H1 (cell line): Measurements from ENCODE around the gene MARK1. TPM values are rescaled to one million over a fixed set of nuclear protein-coding genes. Genes with fewer than 3 reads are reported as not detected.

ENCODE experiments used
- CTCF ChIA-PET: fragments of 300-600 bp; sonication (Branson Sonifier 250); formaldehyde crosslinking; loops from one replicate; lab custom pipeline; 2021; ENCODE audit not compliant: partially characterized antibody; lab: Charles Lee
- POLR2A ChIA-PET: fragments of 300-600 bp; sonication (Branson Sonifier 250); formaldehyde crosslinking; loops from one replicate; lab custom pipeline; 2021; ENCODE audit warnings: inconsistent platforms; ENCODE audit not compliant: partially characterized antibody; lab: Charles Lee
- DNase-seq, 2 experiments: peaks; one replicate each; pipeline versions ENCODE4 v3.0.0 to v3.0.0-alpha.2; 2010 to 2022; ENCODE audit warnings: low spot score in 2 of 2, low read depth in 1 of 2, mixed read lengths in 1 of 2
- FAIRE-seq: peaks from 2 replicates; lab custom pipeline; 2011; peaks lifted over from hg19 to GRCh38; lab: Jason Lieb, UNC
- H2AFZ ChIP-seq: 2 replicates; pipeline ENCODE4 v1.8.1; 2012; ENCODE audit warnings: low read length, inconsistent platforms
- H2AK5ac ChIP-seq: 2 replicates; pipeline ENCODE4 v1.6.1; 2013; ENCODE audit warnings: low read depth, low read length
- H2BK120ac ChIP-seq: replicated peaks from 2 replicates; pipeline ENCODE3; 2013; ENCODE audit warnings: low read depth, low read length, inconsistent platforms
- H2BK12ac ChIP-seq: 2 replicates; pipeline ENCODE4 v1.6.1; 2013; ENCODE audit warnings: low read depth, low read length
- H2BK15ac ChIP-seq: 2 replicates; pipeline ENCODE4 v1.6.1; 2013; ENCODE audit warnings: low read length
- H2BK20ac ChIP-seq: 2 replicates; pipeline ENCODE4 v1.6.1; 2013; ENCODE audit warnings: low read length
- H2BK5ac ChIP-seq: 2 replicates; pipeline ENCODE4 v1.6.1; 2013; ENCODE audit warnings: low read depth, low read length
- H3K14ac ChIP-seq: 2 replicates; pipeline ENCODE4 v1.6.1; 2013; ENCODE audit warnings: inconsistent platforms; ENCODE audit not compliant: insufficient read length
- H3K18ac ChIP-seq: 2 replicates; pipeline ENCODE4 v1.6.1; 2013; ENCODE audit warnings: low read length; ENCODE audit errors: extremely low read depth
- H3K23ac ChIP-seq: 2 replicates; pipeline ENCODE4 v1.6.1; 2013; ENCODE audit warnings: inconsistent platforms; ENCODE audit not compliant: insufficient read length
- H3K23me2 ChIP-seq: 2 replicates; pipeline ENCODE4 v1.6.1; 2013; ENCODE audit warnings: low read depth, low read length
- H3K27ac ChIP-seq: 2 replicates; pipeline ENCODE4 v1.6.1; 2011; ENCODE audit warnings: low read depth, low read length, inconsistent platforms
- H3K27me3 ChIP-seq, 4 experiments: replicated peaks in 1 of 4; 1 replicate in 1 of 4; 2 replicates in 3 of 4; pipeline versions ENCODE4 v1.6.1 to v1.8.1; 2011 to 2013; ENCODE audit warnings: low read length in 3 of 4, mild to moderate bottlenecking in 3 of 4, inconsistent platforms in 2 of 4, mixed read lengths in 2 of 4, moderate library complexity in 1 of 4; ENCODE audit not compliant: control insufficient read depth in 3 of 4, insufficient read depth in 3 of 4; ENCODE audit errors: extremely low read depth in 1 of 4
- H3K36me3 ChIP-seq, 4 experiments: 2 replicates each; pipeline versions ENCODE4 v1.6.1 to v1.8.1; 2011 to 2013; ENCODE audit warnings: mild to moderate bottlenecking in 4 of 4, low read length in 3 of 4, moderate library complexity in 2 of 4, control low read depth in 1 of 4, inconsistent platforms in 1 of 4; ENCODE audit not compliant: insufficient read depth in 4 of 4, control insufficient read depth in 2 of 4
- H3K4ac ChIP-seq: replicated peaks from 2 replicates; pipeline ENCODE3; 2013; ENCODE audit warnings: low read length, low read depth, mixed read lengths, inconsistent platforms; ENCODE audit not compliant: insufficient read length
- H3K4me1 ChIP-seq, 4 experiments: replicated peaks in 1 of 4; 1 replicate in 1 of 4; 2 replicates in 3 of 4; pipeline versions ENCODE4 v1.6.1 to v1.8.1; 2011 to 2013; ENCODE audit warnings: low read length in 3 of 4, inconsistent platforms in 2 of 4, mixed read lengths in 1 of 4; ENCODE audit not compliant: insufficient read depth in 4 of 4, control insufficient read depth in 3 of 4
- H3K4me2 ChIP-seq, 2 experiments: 2 replicates each; pipeline versions ENCODE4 v1.6.1 to v1.8.1; 2011 to 2013; ENCODE audit warnings: low read depth in 2 of 2, low read length in 2 of 2, control low read depth in 1 of 2, inconsistent platforms in 1 of 2, mild to moderate bottlenecking in 1 of 2; ENCODE audit not compliant: insufficient read depth in 1 of 2
- H3K4me3 ChIP-seq, 4 experiments: fragments of 200-600, 300-600 bp in 1 of 4; sonication (generic), shearing (Covaris generic), sonication (Bioruptor Twin) in 1 of 4; 2 replicates each; pipeline versions ENCODE4 v1.5.1 to v1.8.1; 2011 to 2016; ENCODE audit warnings: low read length in 4 of 4, low read depth in 3 of 4, control low read depth in 2 of 4, inconsistent platforms in 2 of 4, mild to moderate bottlenecking in 2 of 4, mixed read lengths in 1 of 4, moderate library complexity in 1 of 4; ENCODE audit not compliant: insufficient read depth in 2 of 4; ENCODE audit errors: extremely low read depth in 1 of 4
- H3K56ac ChIP-seq: replicated peaks from 2 replicates; pipeline ENCODE3; 2013; ENCODE audit warnings: low read depth, mild to moderate bottlenecking, mixed read lengths, low read length, inconsistent platforms; ENCODE audit not compliant: insufficient read length
- H3K79me1 ChIP-seq: 2 replicates; pipeline ENCODE4 v1.6.1; 2013; ENCODE audit warnings: low read depth, low read length, control low read depth
- H3K79me2 ChIP-seq, 2 experiments: 2 replicates each; pipeline versions ENCODE4 v1.6.1 to v1.8.1; 2012 to 2013; ENCODE audit warnings: low read length in 2 of 2, mild to moderate bottlenecking in 2 of 2, inconsistent platforms in 1 of 2; ENCODE audit not compliant: insufficient read depth in 2 of 2, control insufficient read depth in 1 of 2
- H3K9ac ChIP-seq, 4 experiments: replicated peaks in 1 of 4; 1 replicate in 1 of 4; 2 replicates in 3 of 4; pipeline versions ENCODE4 v1.6.1 to v1.8.1; 2011 to 2013; ENCODE audit warnings: low read depth in 3 of 4, low read length in 3 of 4, control low read depth in 2 of 4, mild to moderate bottlenecking in 2 of 4, moderate library complexity in 2 of 4, inconsistent platforms in 1 of 4; ENCODE audit errors: extremely low read depth in 1 of 4
- H3K9me3 ChIP-seq, 2 experiments: 2 replicates each; pipeline versions ENCODE4 v1.6.1 to v1.8.1; 2012 to 2013; ENCODE audit warnings: mild to moderate bottlenecking in 2 of 2, moderate library complexity in 2 of 2, control low read depth in 1 of 2, inconsistent platforms in 1 of 2, low read depth in 1 of 2, low read length in 1 of 2, mixed read lengths in 1 of 2; ENCODE audit not compliant: insufficient read depth in 2 of 2
- H4K20me1 ChIP-seq, 2 experiments: replicated peaks in 1 of 2; 2 replicates each; pipeline versions ENCODE3 to v1.8.1; 2011 to 2013; ENCODE audit warnings: inconsistent platforms in 2 of 2, low read length in 2 of 2, mild to moderate bottlenecking in 1 of 2; ENCODE audit not compliant: insufficient read depth in 2 of 2, control insufficient read depth in 1 of 2
- H4K5ac ChIP-seq: 2 replicates; pipeline ENCODE4 v1.6.1; 2013; ENCODE audit warnings: low read length, low read depth, mixed read lengths, inconsistent platforms; ENCODE audit not compliant: insufficient read length
- H4K8ac ChIP-seq: 2 replicates; pipeline ENCODE4 v1.8.0; 2013; ENCODE audit warnings: mild to moderate bottlenecking, moderate library complexity, low read length, inconsistent platforms; ENCODE audit not compliant: insufficient read depth; ENCODE audit errors: extremely low read depth
- H4K91ac ChIP-seq: replicated peaks from 2 replicates; pipeline ENCODE3; 2013; ENCODE audit warnings: low read length, mixed read lengths, inconsistent platforms; ENCODE audit not compliant: insufficient read length
- CBX8 ChIP-seq: fragments of 300-800, 300-1000 bp; sonication (generic); IDR thresholded peaks from 2 replicates; pipeline ENCODE4 v1.7.1; 2016; ENCODE audit warnings: low read depth, low read length, borderline replicate concordance
- CHD1 ChIP-seq: IDR thresholded peaks from 2 replicates; pipeline ENCODE4 v1.6.1; 2012; ENCODE audit warnings: low read depth, low read length, improper control_type of control experiment
- EGR1 ChIP-seq: IDR thresholded peaks from 2 replicates; pipeline ENCODE4 v1.6.1; 2011; ENCODE audit warnings: low read depth, low read length, borderline replicate concordance
- EP300 ChIP-seq, 2 experiments: IDR thresholded peaks; 1 replicate in 1 of 2; 2 replicates in 1 of 2; pipeline ENCODE4 v1.6.1; 2011 to 2012; ENCODE audit warnings: low read depth in 2 of 2, low read length in 2 of 2, mild to moderate bottlenecking in 2 of 2, borderline replicate concordance in 1 of 2, inconsistent platforms in 1 of 2, moderate library complexity in 1 of 2
- GABPA ChIP-seq: IDR thresholded peaks from 2 replicates; pipeline ENCODE4 v1.6.1; 2011; ENCODE audit warnings: mild to moderate bottlenecking, low read length, moderate library complexity, borderline replicate concordance; ENCODE audit not compliant: insufficient read depth
- JUND ChIP-seq: IDR thresholded peaks from 2 replicates; pipeline ENCODE4 v1.6.1; 2011; ENCODE audit warnings: mild to moderate bottlenecking, improper control_type of control experiment, low read length
- MAX ChIP-seq: IDR thresholded peaks from 2 replicates; pipeline ENCODE4 v1.6.1; 2012; ENCODE audit warnings: inconsistent platforms
- POLR2AphosphoS5 ChIP-seq: IDR thresholded peaks from 2 replicates; pipeline ENCODE4 v1.6.1; 2011; ENCODE audit warnings: low read depth, low read length
- POU5F1 ChIP-seq: IDR thresholded peaks from 2 replicates; pipeline ENCODE4 v1.6.1; 2011; ENCODE audit warnings: low read depth, mild to moderate bottlenecking, low read length, moderate library complexity
- RAD21 ChIP-seq, 2 experiments: IDR thresholded peaks in 1 of 2; conservative IDR thresholded peaks in 1 of 2; 2 replicates each; pipeline ENCODE4 v1.6.1; 2011; ENCODE audit warnings: low read depth in 2 of 2, low read length in 2 of 2, improper control_type of control experiment in 1 of 2, inconsistent platforms in 1 of 2, mild to moderate bottlenecking in 1 of 2, moderate library complexity in 1 of 2
- RBBP5 ChIP-seq: IDR thresholded peaks from 2 replicates; pipeline ENCODE4 v1.7.1; 2012; ENCODE audit warnings: low read depth, mild to moderate bottlenecking, inconsistent platforms, low read length, moderate library complexity, borderline replicate concordance
- RXRA ChIP-seq: IDR thresholded peaks from 2 replicates; pipeline ENCODE4 v1.6.1; 2011; ENCODE audit warnings: low read depth, mild to moderate bottlenecking, low read length, moderate library complexity; ENCODE audit not compliant: insufficient read depth
- SP2 ChIP-seq: IDR thresholded peaks from 2 replicates; pipeline ENCODE4 v1.6.1; 2012; ENCODE audit warnings: mild to moderate bottlenecking, low read length, inconsistent platforms
- SRF ChIP-seq: IDR thresholded peaks from 2 replicates; pipeline ENCODE4 v1.6.1; 2011; ENCODE audit warnings: mild to moderate bottlenecking, low read depth, low read length, moderate library complexity
- ZNF274 ChIP-seq: IDR thresholded peaks from 2 replicates; pipeline ENCODE4 v1.7.0; 2012; ENCODE audit warnings: low read length, borderline replicate concordance; ENCODE audit errors: extremely low read depth
- WGBS, 2 experiments: shearing (Covaris generic) in 1 of 2; methylation state at CpG; one replicate each; pipeline versions ENCODE4 v1.1.6 to v1.1.7; 2013 to 2015; ENCODE audit warnings: low lambda C conversion rate in 2 of 2, mixed read lengths in 2 of 2, inconsistent platforms in 1 of 2, low coverage in 1 of 2, missing lambda C conversion rate in 1 of 2; ENCODE audit not compliant: insufficient replicate concordance in 2 of 2, insufficient coverage in 1 of 2, insufficient read length in 1 of 2; ENCODE audit errors: extremely low coverage in 1 of 2, missing lambda C conversion rate in 1 of 2; 5-methylcytosine and 5-hydroxymethylcytosine counted together
- polyA plus RNA-seq, 7 experiments: library from polyadenylated mRNA; depleted of rRNA in 3 of 7; stranded (reverse) in 5 of 7; unstranded in 2 of 7; fragments of >200 nt in 5 of 7; fragments of 200-250 nt in 2 of 7; gene quantifications; 1 replicate in 5 of 7; 2 replicates in 1 of 7; 4 replicates in 1 of 7; pipeline versions ENCODE4 v1.2.1 to v1.2.3, GENCODE V29; 2011 to 2013; ENCODE audit warnings: missing spikeins in 2 of 7, mixed read lengths in 2 of 7
- total RNA-seq: library from RNA; stranded (reverse); fragmentation: NEBNext Ultra II Directional; extraction: Animal tissue kit (Norgen Biotek cat#: 25700); gene quantifications from 2 replicates; pipeline ENCODE4 v1.2.1, GENCODE V29; 2021

MARK1 gene
- total and polyA plus RNA-seq, 2 of the 8 experiments (the other 6 are each of a cell fraction or from before 2014, with no cell fraction given): 5.5 to 20.5 TPM

DNA sequence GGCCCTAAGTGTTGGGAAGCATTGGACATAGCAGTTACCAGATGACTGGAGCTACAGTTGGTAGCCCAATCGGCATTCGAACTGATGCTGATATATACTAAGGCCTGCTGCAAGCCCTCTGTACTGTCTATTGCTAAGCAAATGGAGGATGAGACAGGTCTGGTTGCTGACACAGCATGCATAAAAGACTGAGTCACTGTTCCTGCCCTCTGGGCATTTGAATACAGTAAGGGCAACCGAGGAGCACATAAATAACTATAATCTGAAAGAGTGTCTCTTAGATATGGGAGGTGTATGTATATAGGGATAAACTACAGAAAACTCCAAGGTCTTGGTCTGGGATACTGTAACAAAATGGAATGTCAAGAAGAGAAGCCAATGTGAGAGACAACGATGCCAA lies 16.8 kb upstream of the MARK1 start:
- H3K9ac ChIP-seq: no peak overlapping the region
- FAIRE-seq (no peak), DNase-seq (no peak)
- H3K23me2 ChIP-seq: no peaks in the 10 kb centered on the region; the same call in 1 of the 2 replicates
- H4K8ac ChIP-seq: no peak overlapping the region
- no peak overlapping the region for H2BK12ac ChIP-seq
- H3K36me3 ChIP-seq: no peaks in the 10 kb centered on the region
- no peaks in the 10 kb centered on the region for H3K9me3 ChIP-seq
- no peaks in the 10 kb centered on the region for H3K27me3 ChIP-seq
- no peak overlapping the region for H3K14ac ChIP-seq
- no peak overlapping the region for H3K4me3 ChIP-seq
- H2AFZ ChIP-seq: no peak overlapping the region
- no peaks in the 10 kb centered on the region for H3K79me1 ChIP-seq
- H2BK120ac ChIP-seq: no peak overlapping the region
- H3K4me1 ChIP-seq: peaks cover 0 to under 1% (median 0%) of the 10 kb centered on the region in 4 experiments; a peak in 2 of 7 replicates
- H4K5ac ChIP-seq: no peak overlapping the region
- WGBS, 2 experiments: 88% methylated on average over 4 of the region's 4 CpGs; no CpG with 5 or more reads in 1 of the 2 experiments
- H3K18ac ChIP-seq: no peak overlapping the region
- H3K27ac ChIP-seq: no peak overlapping the region
- no peak overlapping the region for H4K91ac ChIP-seq
- no peak overlapping the region for H2BK20ac ChIP-seq
- H2AK5ac ChIP-seq: no peak overlapping the region
- H3K23ac ChIP-seq: no peak overlapping the region
- H3K79me2 ChIP-seq: no peaks in the 10 kb centered on the region
- POLR2A ChIA-PET: no interaction called here
- no peak overlapping the region for H3K4me2 ChIP-seq
- no peak overlapping the region for H2BK5ac ChIP-seq
- CTCF ChIA-PET: no interaction called here
- no peak overlapping the region for H2BK15ac ChIP-seq
- H4K20me1 ChIP-seq: no peaks in the 10 kb centered on the region
- no peak overlapping the region for H3K56ac ChIP-seq
- H3K4ac ChIP-seq: no peak overlapping the region
- TF ChIP-seq ZNF274 (no peak), GABPA (no peak), SRF (no peak), MAX (no peak), CBX8 (no peak), RXRA (no peak), RAD21 (IDR thresholded peaks at IDR 0.05 in 1 of 2, conservative IDR thresholded peaks at IDR 0.05 in 1 of 2; ENCODE audit: low read depth in 2 of 2, low read length in 2 of 2) (no peak), EP300 (IDR thresholded peaks at IDR 0.05; ENCODE audit: borderline replicate concordance in 1 of 2, low read depth in 2 of 2, low read length in 2 of 2) (no peak), CHD1 (no peak), RBBP5 (no peak), EGR1 (no peak), POLR2AphosphoS5 (no peak), POU5F1 (no peak), SP2 (no peak), JUND (no peak)
